Measurements from ENCODE around the gene POLL.
A peak's percentile ranks its signal among the peaks of the same experiment; 100 is the strongest.

Gene POLL

DNA sequence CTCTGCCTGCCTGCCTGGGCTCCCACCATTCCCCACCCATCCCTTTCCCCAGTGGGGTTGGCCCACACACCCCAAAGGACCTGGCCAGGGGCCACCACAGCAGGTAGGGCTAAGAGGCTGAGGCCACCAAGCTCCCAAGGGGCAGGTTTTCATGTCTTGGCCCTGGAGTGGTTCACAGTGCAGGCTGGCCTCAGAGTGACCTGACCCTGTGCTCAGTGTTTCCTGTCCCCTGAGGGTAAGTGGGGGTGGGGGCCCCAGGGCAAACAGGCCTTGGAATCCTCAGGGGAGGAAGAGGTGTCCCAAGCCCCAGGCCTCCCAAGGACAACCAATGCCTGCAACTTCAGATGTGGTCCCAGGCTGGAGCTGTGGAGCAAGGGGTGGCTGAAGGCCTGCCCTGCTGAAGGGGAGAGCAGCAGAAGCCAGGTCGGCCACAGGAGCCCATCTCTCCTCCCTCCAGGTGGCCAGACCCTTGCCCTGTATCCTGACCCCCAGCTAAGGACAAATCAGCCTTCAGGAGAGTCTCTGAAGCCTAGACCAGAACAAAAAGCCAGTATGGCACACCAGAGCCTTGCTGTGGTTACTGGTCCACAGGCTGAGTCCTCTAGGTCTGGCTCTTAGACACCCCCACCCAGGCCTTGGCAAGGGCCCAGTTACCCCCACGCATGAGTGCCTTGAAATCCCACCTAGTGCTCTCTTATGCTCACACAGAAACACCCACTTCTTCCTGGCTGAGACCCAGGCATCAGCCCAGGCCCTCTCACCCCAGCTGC, 27.6 kb downstream of the POLL start:
- no peak for DNase-seq (ENCODE audit: low spot score)

- no peak for DNase-seq (ENCODE audit: low spot score)
Measured at GRCh38 chr10:101559596-101560297, 28.3 kb downstream of the POLL start.

GRCh38 chr10:101558671-101559595, 29.1 kb downstream of the POLL start:
- DNase-seq (ENCODE audit: low spot score), result no peak

DNA sequence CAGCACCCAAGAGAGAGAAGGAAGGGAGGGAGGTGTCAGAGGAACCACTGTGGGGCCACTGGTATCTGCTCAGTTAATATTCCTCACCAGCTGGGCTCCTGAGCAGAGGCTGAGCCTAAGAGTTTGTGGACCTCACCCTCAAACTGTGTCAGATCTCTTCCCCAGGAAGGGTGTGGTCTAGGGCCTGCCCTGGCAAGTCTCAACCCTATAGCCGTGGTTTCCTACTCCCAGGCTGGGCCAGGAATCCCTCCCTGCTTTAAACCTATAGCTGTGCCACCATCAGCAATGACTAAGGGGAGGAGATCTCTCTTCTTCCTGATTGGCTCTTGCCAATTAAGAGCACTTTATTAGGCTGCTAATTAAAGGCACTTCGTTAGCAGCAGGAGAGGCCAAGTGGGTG, 29.9 kb downstream of the POLL start:
- no peak for DNase-seq (ENCODE audit: low spot score)

- DNase-seq (ENCODE audit: low spot score), result no peak
Measured at GRCh38 chr10:101557541-101557940, 30.5 kb downstream of the POLL start.

- DNase-seq (ENCODE audit: low spot score), result no peak
Measured at GRCh38 chr10:101552442-101552841, 35.6 kb downstream of the POLL start.

GRCh38 chr10:101550965-101551364, 37.1 kb downstream of the POLL start:
- DNase-seq (ENCODE audit: low spot score), result no peak

- no peak for DNase-seq (ENCODE audit: low spot score)
Measured at GRCh38 chr10:101545898-101546297, 42.2 kb downstream of the POLL start.

- DNase-seq (ENCODE audit: low spot score), result no peak
Measured at GRCh38 chr10:101538446-101538845, 49.6 kb downstream of the POLL start.

DNA sequence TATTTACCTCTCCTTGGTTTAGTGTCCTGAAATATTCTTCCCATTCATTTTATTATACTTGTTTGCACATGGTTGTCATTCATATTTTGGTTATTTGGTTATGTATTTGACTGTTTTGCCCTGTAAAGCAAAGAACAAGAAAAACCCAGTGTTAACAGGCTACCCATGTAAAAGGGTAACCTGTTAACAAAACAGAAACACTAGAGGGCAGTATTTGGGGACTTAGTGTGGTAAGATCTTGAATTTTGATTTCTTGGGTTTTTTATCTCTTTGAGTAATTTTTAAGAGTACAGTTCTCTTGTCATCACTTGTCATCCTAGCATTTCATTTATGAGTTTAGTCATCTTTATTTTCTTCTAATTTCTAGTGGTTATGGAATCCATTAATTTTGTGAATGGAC, 51.3 kb downstream of the POLL start:
- DNase-seq (ENCODE audit: low spot score), result peak; percentile 23

DNA sequence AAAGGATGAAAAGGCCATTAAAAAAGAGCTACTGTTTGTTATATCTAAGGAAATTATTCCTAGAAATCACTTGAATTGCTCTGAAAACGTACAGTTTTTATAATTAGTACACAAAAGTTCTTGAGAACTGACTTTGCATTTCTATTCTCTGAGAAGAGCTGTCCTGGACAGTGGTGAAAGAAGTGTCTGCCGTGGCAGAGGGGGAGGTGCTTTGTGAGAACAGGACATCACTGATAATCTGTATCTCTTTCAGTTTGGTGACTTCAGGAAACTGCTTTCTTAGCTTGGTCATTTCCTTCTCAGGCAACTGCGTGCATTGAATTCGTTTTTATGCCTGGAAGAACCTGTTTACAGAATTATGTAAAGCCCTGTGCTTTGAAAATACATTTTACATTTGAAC, 52.1 kb downstream of the POLL start:
- no peak for DNase-seq (ENCODE audit: low spot score)

DNA sequence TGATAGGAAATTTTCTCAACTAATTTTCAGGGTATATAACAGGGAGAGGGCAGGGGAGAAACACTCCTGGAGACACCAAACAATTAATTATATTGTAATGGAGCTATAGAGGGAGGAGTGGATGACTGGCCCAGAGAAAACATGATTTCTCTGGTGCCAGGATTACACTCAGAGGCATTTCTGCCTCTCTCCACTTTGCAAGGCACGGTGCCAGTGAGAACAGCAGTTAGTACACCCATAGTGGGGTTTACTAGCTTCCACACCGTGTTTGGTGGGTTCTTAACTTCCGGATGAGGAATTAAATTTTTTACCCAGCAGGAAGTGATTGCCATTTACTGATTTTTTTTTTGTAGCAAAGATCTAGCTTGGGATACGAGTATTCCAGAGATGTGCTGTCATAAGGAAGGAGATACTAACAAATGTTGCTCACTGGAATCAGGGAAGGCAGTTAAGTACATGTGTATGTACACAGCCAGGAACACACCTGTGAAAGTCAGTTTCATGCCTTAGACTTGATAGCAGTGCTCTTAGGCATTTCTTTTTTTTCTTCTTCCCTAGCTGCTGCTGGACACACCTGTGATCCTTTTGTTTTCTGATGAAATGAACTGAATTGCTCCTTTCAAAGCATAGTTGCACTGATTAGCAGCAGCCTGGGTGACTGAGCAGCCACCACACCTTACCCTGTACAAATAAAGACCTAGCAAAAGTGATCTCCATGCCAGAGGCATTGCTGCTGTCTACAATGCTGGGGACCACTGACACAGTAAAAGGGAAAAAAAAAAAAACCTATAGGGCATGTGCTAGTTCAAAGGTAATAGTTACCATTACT, 58.1 kb downstream of the POLL start:
- DNase-seq (ENCODE audit: low spot score), result no peak

DNA sequence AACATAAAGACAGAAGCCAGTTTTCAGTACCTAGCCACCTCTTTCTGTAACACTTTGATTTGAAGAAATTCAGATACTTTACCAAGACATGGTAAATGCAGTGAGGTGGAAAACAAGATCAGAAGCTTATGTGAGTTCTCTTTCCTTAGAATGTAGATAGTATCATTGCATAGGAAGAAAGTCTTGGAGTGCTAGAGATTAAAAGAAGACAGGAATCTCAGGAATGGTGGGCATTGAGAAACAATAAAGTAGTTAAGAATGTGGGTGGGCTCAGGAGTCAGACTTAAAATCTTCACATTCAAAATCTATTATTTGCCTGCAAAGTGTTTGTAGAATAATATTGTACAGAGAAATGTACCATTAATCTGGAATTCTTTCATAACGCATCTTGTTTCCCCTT, 58.9 kb downstream of the POLL start:
- no peak for DNase-seq (ENCODE audit: low spot score)

Data from CD4-positive, alpha-beta T cell treated with Interleukin-6 at 100 ng/mL for 8 hours (primary cell).